ENCODE results near the gene TOP3B. TPM values are rescaled to one million over a fixed set of nuclear protein-coding genes. Genes with fewer than 3 reads are reported as not detected.
"Not testable (repeated sequence)": the region's sequence is repeated elsewhere in the genome, so short reads cannot be mapped to it uniquely, and the experiment has no call there.

Gene TOP3B
- total RNA-seq, 1 donor from 2014 or later = 53.9 TPM

DNA sequence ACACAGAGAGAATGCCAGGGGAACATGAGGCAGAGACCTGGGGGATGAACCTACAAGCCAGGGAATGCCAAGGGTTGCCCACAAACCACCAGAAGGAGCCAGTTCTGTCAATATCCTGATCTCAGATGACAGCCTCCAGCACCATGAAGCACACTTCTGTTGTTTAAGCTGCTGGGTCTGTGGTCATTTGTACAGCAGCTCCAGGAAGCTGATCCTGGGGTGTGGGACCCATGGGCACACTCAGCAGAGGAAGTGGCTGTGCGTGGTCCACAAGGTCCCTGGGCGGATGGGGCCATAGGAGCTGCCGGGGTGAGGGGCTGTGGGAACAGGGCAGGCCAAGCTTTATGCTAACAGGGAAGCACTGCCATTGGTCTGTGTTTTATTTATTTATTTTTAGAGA is 42.1 kb downstream of the TOP3B start:
- peaks cover 8% of the 10 kb centered on the region for H3K36me3 Mint-ChIP-seq
- H3F3A ChIP-seq (ENCODE audit: low read depth) = peaks cover 11% of the 10 kb centered on the region
- no peak overlapping the region for H3K4me2 ChIP-seq
- H3K9ac ChIP-seq = no peak overlapping the region
- no peak overlapping the region for H3K4me3 Mint-ChIP-seq
- no peak overlapping the region for H3K27ac ChIP-seq
- no peaks in the 10 kb centered on the region for H3K9me3 Mint-ChIP-seq
- H3K4me3 ChIP-seq = no peak overlapping the region
- DNase-seq (ENCODE audit: low spot score) = no peak
- no peaks in the 10 kb centered on the region for H3K4me1 ChIP-seq
- no peaks in the 10 kb centered on the region for H3K79me2 ChIP-seq (ENCODE audit: low read depth)
- TF ChIP-seq, protein P1, sequence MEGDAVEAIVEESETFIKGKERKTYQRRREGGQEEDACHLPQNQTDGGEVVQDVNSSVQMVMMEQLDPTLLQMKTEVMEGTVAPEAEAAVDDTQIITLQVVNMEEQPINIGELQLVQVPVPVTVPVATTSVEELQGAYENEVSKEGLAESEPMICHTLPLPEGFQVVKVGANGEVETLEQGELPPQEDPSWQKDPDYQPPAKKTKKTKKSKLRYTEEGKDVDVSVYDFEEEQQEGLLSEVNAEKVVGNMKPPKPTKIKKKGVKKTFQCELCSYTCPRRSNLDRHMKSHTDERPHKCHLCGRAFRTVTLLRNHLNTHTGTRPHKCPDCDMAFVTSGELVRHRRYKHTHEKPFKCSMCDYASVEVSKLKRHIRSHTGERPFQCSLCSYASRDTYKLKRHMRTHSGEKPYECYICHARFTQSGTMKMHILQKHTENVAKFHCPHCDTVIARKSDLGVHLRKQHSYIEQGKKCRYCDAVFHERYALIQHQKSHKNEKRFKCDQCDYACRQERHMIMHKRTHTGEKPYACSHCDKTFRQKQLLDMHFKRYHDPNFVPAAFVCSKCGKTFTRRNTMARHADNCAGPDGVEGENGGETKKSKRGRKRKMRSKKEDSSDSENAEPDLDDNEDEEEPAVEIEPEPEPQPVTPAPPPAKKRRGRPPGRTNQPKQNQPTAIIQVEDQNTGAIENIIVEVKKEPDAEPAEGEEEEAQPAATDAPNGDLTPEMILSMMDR (IDR thresholded peaks at IDR 0.05) = no peak
- TF ChIP-seq EZH2phosphoT487 (IDR thresholded peaks at IDR 0.05) = no peak
- no peak for TF ChIP-seq EZH2 (IDR thresholded peaks at IDR 0.05)
- H3K27ac Mint-ChIP-seq = no peak overlapping the region
- peaks cover 29% of the 10 kb centered on the region for H3K4me1 Mint-ChIP-seq
- no peaks in the 10 kb centered on the region for H3K27me3 Mint-ChIP-seq (ENCODE audit: insufficient read depth, low read depth)
- no peaks in the 10 kb centered on the region for H4K20me1 ChIP-seq (ENCODE audit: low read depth)
- no peak overlapping the region for H2AFZ ChIP-seq (replicated peaks)
- H3K36me3 ChIP-seq = no peaks in the 10 kb centered on the region
- H3K27me3 ChIP-seq = no peaks in the 10 kb centered on the region
- H3K9me3 ChIP-seq (ENCODE audit: low read depth) = no peaks in the 10 kb centered on the region

DNA sequence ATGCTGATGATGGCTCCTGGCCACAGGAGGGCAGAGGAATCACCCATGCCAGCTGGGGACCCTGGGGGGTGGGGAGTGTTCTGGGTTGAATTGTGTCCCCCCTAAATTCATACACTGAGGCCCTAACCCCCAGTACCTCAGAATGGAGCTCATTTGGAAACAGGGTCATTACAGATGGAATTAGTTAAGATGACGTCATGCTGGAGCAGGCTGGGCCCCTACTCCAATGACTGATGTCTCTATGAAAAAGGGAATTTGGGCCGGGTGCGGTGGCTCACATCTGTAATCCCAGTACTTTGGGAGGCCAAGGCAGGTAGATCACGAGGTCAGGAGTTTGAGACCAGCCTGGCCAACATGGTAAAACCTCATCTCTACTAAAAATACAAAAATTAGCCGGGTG is 42.7 kb downstream of the TOP3B start:
- peaks cover 11% of the 10 kb centered on the region for H3F3A ChIP-seq (ENCODE audit: low read depth)
- H3K4me2 ChIP-seq; H3K79me2 ChIP-seq (ENCODE audit: low read depth); H3K36me3 ChIP-seq; H2AFZ ChIP-seq (replicated peaks); H4K20me1 ChIP-seq (ENCODE audit: low read depth); H3K36me3 Mint-ChIP-seq; H3K4me1 ChIP-seq; H3K4me3 Mint-ChIP-seq; H3K27me3 Mint-ChIP-seq (ENCODE audit: insufficient read depth, low read depth); H3K9me3 Mint-ChIP-seq; H3K9ac ChIP-seq; DNase-seq (ENCODE audit: low spot score); H3K9me3 ChIP-seq (ENCODE audit: low read depth); H3K27ac Mint-ChIP-seq; H3K27me3 ChIP-seq; H3K27ac ChIP-seq; H3K4me3 ChIP-seq: not testable (repeated sequence)
- H3K4me1 Mint-ChIP-seq = peaks cover 29% of the 10 kb centered on the region

DNA sequence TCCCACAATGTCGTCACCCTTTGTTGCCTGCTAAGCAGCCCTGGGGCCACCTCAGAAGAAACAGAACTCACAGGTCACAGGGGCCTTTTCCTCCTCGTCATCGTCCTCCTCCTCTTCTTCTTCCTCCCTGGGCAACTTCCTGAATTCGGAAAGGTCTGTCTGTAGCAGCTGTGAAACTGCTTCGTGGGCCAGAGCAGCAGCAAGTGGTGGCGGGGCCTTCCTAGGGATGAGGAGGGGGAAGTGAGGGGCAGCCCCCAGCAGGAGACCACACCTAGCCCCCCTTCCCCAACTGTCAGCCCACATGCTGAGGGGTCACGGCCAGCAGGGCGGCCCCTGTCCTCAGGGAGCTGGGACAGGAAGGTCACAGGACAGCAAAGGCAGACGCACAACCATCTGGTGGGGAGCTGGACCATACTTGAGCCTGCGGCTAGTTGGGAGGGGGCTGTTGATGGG is 43.1 kb downstream of the TOP3B start:
- Histone ChIP-seq H3K4me3 (no peak overlapping the region), H3K79me2 (ENCODE audit: low read depth) (no peaks in the 10 kb centered on the region), H3K36me3 (no peaks in the 10 kb centered on the region), H4K20me1 (ENCODE audit: low read depth) (no peaks in the 10 kb centered on the region), H3F3A (ENCODE audit: low read depth) (peaks cover 11% of the 10 kb centered on the region), H3K4me2 (no peak overlapping the region), H3K9ac (no peak overlapping the region), H3K9me3 (ENCODE audit: low read depth) (no peaks in the 10 kb centered on the region), H3K4me1 (no peaks in the 10 kb centered on the region), H3K27ac (no peak overlapping the region), H2AFZ (replicated peaks) (no peak overlapping the region), H3K27me3 (no peaks in the 10 kb centered on the region)
- no peaks in the 10 kb centered on the region for H3K27me3 Mint-ChIP-seq (ENCODE audit: insufficient read depth, low read depth)
- H3K36me3 Mint-ChIP-seq = peaks cover 4% of the 10 kb centered on the region
- peaks cover 29% of the 10 kb centered on the region for H3K4me1 Mint-ChIP-seq
- peak overlapping the region; percentile 6 for H3K27ac Mint-ChIP-seq
- TF ChIP-seq EZH2 (IDR thresholded peaks at IDR 0.05) = no peak
- TF ChIP-seq EZH2phosphoT487 (IDR thresholded peaks at IDR 0.05) = no peak
- TF ChIP-seq, protein P1 (IDR thresholded peaks at IDR 0.05) = no peak
- peak overlapping the region; percentile 10 for H3K4me3 Mint-ChIP-seq
- no peak for DNase-seq (ENCODE audit: low spot score)
- H3K9me3 Mint-ChIP-seq = no peaks in the 10 kb centered on the region

DNA sequence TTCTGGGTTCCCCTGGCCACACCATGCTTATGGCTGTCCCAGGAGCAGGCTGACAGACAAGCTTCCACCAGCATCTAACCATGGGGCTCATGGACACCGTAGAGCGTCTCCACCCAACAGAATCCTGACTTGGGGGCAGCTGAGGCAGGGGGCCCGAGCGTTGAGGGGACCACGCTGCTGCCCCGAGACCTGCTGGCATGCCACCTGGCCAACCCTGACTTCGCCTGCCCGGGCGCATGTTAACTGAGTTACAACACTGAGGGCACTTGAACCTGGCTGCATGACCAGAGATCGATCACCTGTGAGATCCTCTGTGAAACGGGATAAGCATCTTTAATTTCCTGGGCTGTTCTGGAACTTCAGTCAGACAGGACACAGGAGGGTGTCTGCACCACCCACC is 43.7 kb downstream of the TOP3B start:
- Histone ChIP-seq H3K36me3 (no peaks in the 10 kb centered on the region), H2AFZ (replicated peaks) (no peak overlapping the region), H3K27ac (no peak overlapping the region), H3K4me1 (no peaks in the 10 kb centered on the region), H3K27me3 (no peaks in the 10 kb centered on the region), H4K20me1 (ENCODE audit: low read depth) (no peaks in the 10 kb centered on the region), H3K79me2 (ENCODE audit: low read depth) (no peaks in the 10 kb centered on the region), H3K9ac (no peak overlapping the region), H3F3A (ENCODE audit: low read depth) (peaks cover 11% of the 10 kb centered on the region), H3K9me3 (ENCODE audit: low read depth) (no peaks in the 10 kb centered on the region), H3K4me2 (peak overlapping the region; percentile 99), H3K4me3 (peak overlapping the region; percentile 80)
- Mint-ChIP-seq H3K27ac (peak overlapping the region; percentile 78), H3K36me3 (peaks cover 4% of the 10 kb centered on the region), H3K9me3 (no peaks in the 10 kb centered on the region), H3K4me1 (peaks cover 29% of the 10 kb centered on the region), H3K4me3 (peak overlapping the region; percentile 78), H3K27me3 (ENCODE audit: insufficient read depth, low read depth) (no peaks in the 10 kb centered on the region)
- no peak for DNase-seq (ENCODE audit: low spot score)
- TF ChIP-seq EZH2 (IDR thresholded peaks at IDR 0.05) = no peak
- TF ChIP-seq, protein P1 (IDR thresholded peaks at IDR 0.05) = no peak
- TF ChIP-seq EZH2phosphoT487 (IDR thresholded peaks at IDR 0.05) = no peak

Measured in neural progenitor cell (in vitro differentiated cells).